Measurements from ENCODE around the gene CD86. TPM values are rescaled to one million over a fixed set of nuclear protein-coding genes. Genes with fewer than 3 reads are reported as not detected.

The CD86 gene
- total and polyA plus RNA-seq, 2 of the 8 experiments (the other 6 are each of a cell fraction or from before 2014, with no cell fraction given), result 0.12 to 0.30 TPM

- Histone ChIP-seq H4K91ac (replicated peaks; ENCODE audit: insufficient read length, low read length) (no peak overlapping the region), H3K79me1 (ENCODE audit: low read depth, low read length) (no peaks in the 10 kb centered on the region), H3K4ac (replicated peaks; ENCODE audit: insufficient read length, low read depth, low read length) (no peak overlapping the region), H2BK15ac (ENCODE audit: low read length) (no peak overlapping the region), H3K23ac (ENCODE audit: insufficient read length) (no peak overlapping the region), H2BK120ac (replicated peaks; ENCODE audit: low read depth, low read length) (no peak overlapping the region), H3K27me3 (replicated peaks in 1 of 4; ENCODE audit: control insufficient read depth in 3 of 4, extremely low read depth in 1 of 4, insufficient read depth in 3 of 4, low read length in 3 of 4) (no peaks in the 10 kb centered on the region), H3K36me3 (ENCODE audit: control insufficient read depth in 2 of 4, insufficient read depth in 4 of 4, low read length in 3 of 4) (no peaks in the 10 kb centered on the region), H3K27ac (ENCODE audit: low read depth, low read length) (no peak overlapping the region), H3K4me3 (ENCODE audit: extremely low read depth in 1 of 4, insufficient read depth in 2 of 4, low read depth in 3 of 4, low read length in 4 of 4) (no peak overlapping the region), H2AK5ac (ENCODE audit: low read depth, low read length) (no peak overlapping the region), H4K20me1 (replicated peaks in 1 of 2; ENCODE audit: control insufficient read depth in 1 of 2, insufficient read depth in 2 of 2, low read length in 2 of 2) (no peaks in the 10 kb centered on the region), H3K4me1 (replicated peaks in 1 of 4; ENCODE audit: control insufficient read depth in 3 of 4, insufficient read depth in 4 of 4, low read length in 3 of 4) (no peaks in the 10 kb centered on the region), H3K18ac (ENCODE audit: extremely low read depth, low read length) (no peak overlapping the region), H2BK20ac (ENCODE audit: low read length) (no peak overlapping the region), H3K9ac (replicated peaks in 1 of 4; ENCODE audit: extremely low read depth in 1 of 4, low read depth in 3 of 4, low read length in 3 of 4) (no peak overlapping the region), H4K5ac (ENCODE audit: insufficient read length, low read depth, low read length) (no peak overlapping the region), H4K8ac (ENCODE audit: extremely low read depth, insufficient read depth, low read length) (no peak overlapping the region), H3K79me2 (ENCODE audit: control insufficient read depth in 1 of 2, insufficient read depth in 2 of 2, low read length in 2 of 2) (no peaks in the 10 kb centered on the region), H3K23me2 (ENCODE audit: low read depth, low read length) (no peaks in the 10 kb centered on the region), H2BK5ac (ENCODE audit: low read depth, low read length) (no peak overlapping the region), H3K14ac (ENCODE audit: insufficient read length) (no peak overlapping the region), H3K9me3 (ENCODE audit: insufficient read depth in 2 of 2, low read depth in 1 of 2, low read length in 1 of 2) (no peaks in the 10 kb centered on the region; a peak in 1 of 4 replicates), H3K4me2 (ENCODE audit: insufficient read depth in 1 of 2, low read depth in 2 of 2, low read length in 2 of 2) (no peak overlapping the region), H2BK12ac (ENCODE audit: low read depth, low read length) (no peak overlapping the region), H3K56ac (replicated peaks; ENCODE audit: insufficient read length, low read depth, low read length) (no peak overlapping the region), H2AFZ (ENCODE audit: low read length) (no peak overlapping the region)
- TF ChIP-seq BCL11A (IDR thresholded peaks at IDR 0.05; ENCODE audit: low read depth in 2 of 2, low read length in 2 of 2) (no peak), CBX5 (IDR thresholded peaks at IDR 0.05; ENCODE audit: low read depth, low read length) (no peak), SP4 (IDR thresholded peaks at IDR 0.05; ENCODE audit: low read length) (no peak), CHD2 (IDR thresholded peaks at IDR 0.05; ENCODE audit: low read length) (no peak), POLR2A (IDR thresholded peaks at IDR 0.05; ENCODE audit: control extremely low read depth in 1 of 2, low read depth in 2 of 2, low read length in 2 of 2) (no peak), SAP30 (IDR thresholded peaks at IDR 0.05; ENCODE audit: insufficient read depth, insufficient replicate concordance, low read length) (no peak), SRF (IDR thresholded peaks at IDR 0.05; ENCODE audit: low read depth, low read length) (no peak), FOSL1 (IDR thresholded peaks at IDR 0.05; ENCODE audit: insufficient read depth, low read depth, low read length) (no peak), NRF1 (IDR thresholded peaks at IDR 0.05; ENCODE audit: low read depth, low read length) (no peak), CREB1 (IDR thresholded peaks at IDR 0.05) (no peak), GTF2F1 (IDR thresholded peaks at IDR 0.05; ENCODE audit: borderline replicate concordance, low read depth, low read length) (no peak), EZH2 (IDR thresholded peaks at IDR 0.05; ENCODE audit: low read depth, low read length, severe bottlenecking) (no peak), SP1 (IDR thresholded peaks at IDR 0.05; ENCODE audit: low read depth, low read length) (no peak), NANOG (IDR thresholded peaks at IDR 0.05; ENCODE audit: insufficient read depth, low read depth, low read length, poor library complexity, severe bottlenecking) (no peak)
- 92% methylated on average over 7 of the region's 7 CpGs; no CpG with 5 or more reads in 1 of the 2 experiments for WGBS, 2 experiments (ENCODE audit: extremely low coverage in 1 of 2, insufficient coverage in 1 of 2, insufficient read length in 1 of 2, insufficient replicate concordance in 2 of 2, low coverage in 1 of 2, low lambda C conversion rate in 2 of 2, missing lambda C conversion rate in 1 of 2)
- ChIA-PET POLR2A (ENCODE audit: partially characterized antibody) (no interaction called here), CTCF (ENCODE audit: partially characterized antibody) (no interaction called here)
- FAIRE-seq, result no peak
- no peak for DNase-seq (ENCODE audit: low read depth in 1 of 2, low spot score in 2 of 2)
These were observed 77.9 kb downstream of the CD86 start for GRCh38 chr3:122132949-122133540.
